C4-2B (cell line): ENCODE results near the gene JAGN1.
"Not testable (repeated sequence)": the region's sequence is repeated elsewhere in the genome, so short reads cannot be mapped to it uniquely, and the experiment has no call there.

Experiments
- H3K27ac ChIP-seq: fragments of 450-650 bp; 2 replicates; pipeline ENCODE4 v1.5.1; 2017
- CTCF ChIP-seq: fragments of 450-650 bp; conservative IDR thresholded peaks from 2 replicates; pipeline ENCODE4 v1.5.1; 2017; ENCODE audit warnings: mild to moderate bottlenecking
- ZFX ChIP-seq: fragments of 450-650 bp; IDR thresholded peaks from 2 replicates; pipeline ENCODE4 v1.6.1; 2017

JAGN1 gene

DNA sequence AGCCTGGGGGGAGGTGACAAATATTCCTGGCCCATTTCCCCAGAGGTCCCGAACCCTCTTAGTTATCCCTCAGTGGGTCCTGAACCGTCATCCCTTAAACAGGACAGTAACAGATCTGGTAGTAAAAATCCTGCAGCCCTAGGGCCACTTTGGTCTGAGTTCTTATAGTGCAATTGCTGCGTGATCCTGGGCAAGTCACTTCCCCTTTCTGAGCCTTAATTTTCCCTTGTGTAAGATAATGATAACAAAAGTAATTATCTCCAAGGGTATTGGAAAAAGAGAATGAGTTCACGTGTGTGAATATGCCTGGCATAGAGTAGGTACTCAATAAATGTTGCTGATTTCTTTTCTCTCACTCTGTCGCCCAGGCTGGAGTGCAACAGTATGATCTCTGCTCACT is 2.9 kb upstream of the JAGN1 start:
- no peak overlapping the region for H3K27ac ChIP-seq
- no peak for TF ChIP-seq CTCF
- no peak for TF ChIP-seq ZFX

GRCh38 chr3:9888540-9888939 is 1.9 kb upstream of the JAGN1 start:
- TF ChIP-seq CTCF (no peak), ZFX (no peak)

DNA sequence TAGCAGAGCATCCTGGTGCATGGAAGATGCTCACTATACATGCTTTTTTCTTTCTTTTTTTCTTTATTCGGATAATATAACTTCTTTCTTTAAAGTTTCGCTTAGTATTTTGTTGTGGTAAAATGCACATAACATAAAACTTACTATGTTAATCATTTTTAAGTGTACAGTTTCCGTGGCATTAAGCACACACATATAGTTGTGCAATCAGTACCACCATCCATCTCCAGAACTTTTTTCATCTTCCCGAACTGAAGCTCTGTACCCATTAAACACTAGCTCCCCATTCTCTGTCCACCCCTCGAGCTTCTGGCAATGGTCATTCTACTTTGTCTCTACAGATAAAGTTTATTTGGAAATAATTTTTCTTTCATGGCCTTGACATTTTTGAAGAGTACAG is 1.0 kb upstream of the JAGN1 start:
- TF ChIP-seq ZFX (no peak), CTCF (no peak)
- H3K27ac ChIP-seq: no peak overlapping the region

More at GRCh38 chr3:9888540-9888939, 1.9 kb upstream of the JAGN1 start:
- H3K27ac ChIP-seq: no peak overlapping the region

GRCh38 chr3:9891072-9891622 is 737 bp downstream of the JAGN1 start:
- TF ChIP-seq CTCF (no peak), ZFX (no peak)
- H3K27ac ChIP-seq: peak overlapping the region; percentile 95

GRCh38 chr3:9893739-9894138 is 3.3 kb downstream of the JAGN1 start:
- H3K27ac ChIP-seq: no peak overlapping the region
- TF ChIP-seq ZFX (no peak), CTCF (no peak)

GRCh38 chr3:9895715-9896114 is 5.3 kb downstream of the JAGN1 start:
- not testable (repeated sequence) for H3K27ac ChIP-seq

DNA sequence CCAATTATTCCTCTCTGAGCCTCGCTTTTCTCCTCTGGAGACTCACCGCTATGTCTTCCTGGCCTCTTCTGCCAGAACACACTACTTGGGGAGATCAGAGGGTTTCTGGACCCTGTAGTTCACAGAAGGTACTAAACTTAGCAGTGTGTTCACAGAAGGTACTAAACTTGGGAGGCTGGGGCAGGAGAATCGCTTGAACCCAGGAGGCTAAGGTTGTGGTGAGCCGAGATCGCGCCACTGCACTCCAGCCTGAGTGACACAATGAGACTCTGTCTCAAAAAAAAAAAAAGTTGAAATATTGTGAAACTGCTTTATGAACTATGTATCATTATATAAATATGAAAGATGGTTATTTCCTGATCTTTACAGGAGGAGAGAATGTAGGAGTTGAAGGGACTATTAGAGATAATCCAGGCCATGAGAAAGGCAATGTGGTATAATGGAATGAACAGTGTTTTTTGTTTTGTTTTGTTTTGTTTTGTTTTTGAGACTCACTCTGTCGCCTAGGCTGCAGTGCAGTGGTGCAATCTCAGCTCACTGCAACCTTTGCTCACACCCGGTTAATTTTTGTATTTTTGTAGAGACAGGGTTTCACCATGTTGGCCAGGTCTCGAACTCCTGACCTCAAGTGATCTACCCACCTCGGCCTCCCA is 6.5 kb downstream of the JAGN1 start:
- H3K27ac ChIP-seq: not testable (repeated sequence)

DNA sequence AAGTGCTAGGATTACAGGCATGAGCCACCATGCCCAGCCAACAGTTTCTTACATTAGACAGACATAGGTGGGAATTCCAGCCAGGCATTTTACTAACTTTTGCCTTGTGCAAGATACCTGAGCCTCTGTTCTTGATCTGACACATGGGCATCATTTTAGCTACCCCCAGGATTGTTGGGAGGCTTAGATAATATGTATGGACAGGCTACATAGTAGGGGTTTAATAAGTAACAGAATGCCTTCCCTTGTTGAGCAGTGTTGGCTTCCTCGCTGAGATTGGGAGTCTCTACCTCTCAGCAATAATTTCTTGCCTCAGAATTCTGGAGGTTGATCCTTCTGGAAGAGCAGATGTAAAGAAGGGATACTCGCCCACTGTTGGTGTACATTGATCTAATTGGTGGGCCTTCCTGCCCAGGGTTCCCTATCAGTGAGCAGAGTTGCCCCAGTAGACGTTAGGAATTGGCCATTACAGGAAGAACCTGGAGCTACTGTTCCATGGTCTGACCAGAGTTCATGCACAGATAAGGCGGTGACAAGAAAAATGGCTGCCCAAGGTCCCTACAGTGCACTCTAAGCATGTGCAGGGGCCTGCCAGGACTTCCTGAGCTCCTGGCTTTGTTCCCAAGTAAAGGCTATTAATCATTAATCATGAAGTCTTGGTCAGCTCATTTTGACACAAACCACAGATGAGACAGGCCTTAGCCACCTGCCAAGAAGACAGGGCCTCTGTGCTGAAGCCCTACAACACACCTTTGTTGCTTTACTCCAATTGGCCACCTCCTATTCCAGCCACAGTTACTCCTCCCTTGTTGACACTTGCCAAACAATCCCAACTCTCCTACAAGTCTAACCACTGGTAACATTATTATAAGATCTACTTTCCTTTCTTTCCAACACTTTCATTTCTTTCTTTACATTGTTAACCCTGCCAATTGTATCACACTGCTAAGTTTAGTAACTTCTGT is 7.3 kb downstream of the JAGN1 start:
- peak overlapping the region; percentile 7; the same call in 1 of the 2 replicates for H3K27ac ChIP-seq
- TF ChIP-seq ZFX: no peak
